SK-N-SH (cell line): ENCODE data around the gene ZSCAN30. TPM values are rescaled to one million over a fixed set of nuclear protein-coding genes. Genes with fewer than 3 reads are reported as not detected.
A peak's percentile ranks its signal among the peaks of the same experiment; 100 is the strongest.

ENCODE experiments used
- CTCF ChIA-PET: fragments of 300-600, 350-600 bp; formaldehyde crosslinking; extraction: SDS; loops from one replicate; lab custom pipeline; 2021; lab: Yijun Ruan, JAX
- POLR2A ChIA-PET: fragments of 350-600 bp; sonication (Branson Sonifier 250); formaldehyde crosslinking; extraction: SDS; loops from one replicate; lab custom pipeline; 2020; ENCODE audit warnings: antibody characterized with exemption, inconsistent platforms; lab: Yijun Ruan, JAX
- DNase-seq: peaks from one replicate; pipeline ENCODE4 v3.0.0; 2012
- H2AFZ ChIP-seq: fragments of 200-600 bp; sonication (generic); 2 replicates; pipeline ENCODE4 v1.8.1; 2016; ENCODE audit warnings: antibody characterized with exemption, mild to moderate bottlenecking, low read depth
- H3F3A ChIP-seq: fragments of 200-600 bp; sonication (generic); replicated peaks from 2 replicates; pipeline ENCODE3; 2016; ENCODE audit warnings: antibody characterized with exemption, mild to moderate bottlenecking; ENCODE audit not compliant: insufficient read depth
- H3K27ac ChIP-seq, 2 experiments: fragments of 200-500 bp in 1 of 2; fragments of 200-600 bp in 1 of 2; sonication (Bioruptor generic) in 1 of 2; sonication (generic), shearing (Covaris generic) in 1 of 2; 2 replicates each; pipeline versions ENCODE4 v1.5.1 to v1.6.1; 2014 to 2016; ENCODE audit warnings: low read depth in 2 of 2, inconsistent platforms in 1 of 2, low read length in 1 of 2, mild to moderate bottlenecking in 1 of 2, mixed read lengths in 1 of 2
- H3K27me3 ChIP-seq: fragments of 200-600 bp; sonication (generic), shearing (Covaris generic); 2 replicates; pipeline ENCODE4 v1.6.1; 2016; ENCODE audit warnings: mixed run types; ENCODE audit not compliant: insufficient read depth
- H3K36me3 ChIP-seq, 2 experiments: fragments of 200-500 bp in 1 of 2; fragments of 200-600 bp in 1 of 2; sonication (Bioruptor generic) in 1 of 2; sonication (generic) in 1 of 2; replicated peaks in 1 of 2; 2 replicates each; pipeline versions ENCODE3 to v1.5.1; 2014 to 2016; ENCODE audit warnings: low read length in 1 of 2, mild to moderate bottlenecking in 1 of 2; ENCODE audit not compliant: insufficient read depth in 2 of 2, control insufficient read depth in 1 of 2
- H3K4me1 ChIP-seq, 2 experiments: fragments of 200-500 bp in 1 of 2; fragments of 200-600 bp in 1 of 2; sonication (Bioruptor generic) in 1 of 2; sonication (generic), shearing (Covaris generic) in 1 of 2; 2 replicates each; pipeline versions ENCODE4 v1.5.1 to v1.6.1; 2014 to 2016; ENCODE audit warnings: low read depth in 1 of 2, low read length in 1 of 2, mixed run types in 1 of 2; ENCODE audit not compliant: insufficient read depth in 2 of 2, control insufficient read depth in 1 of 2
- H3K4me2 ChIP-seq: fragments of 200-600 bp; sonication (generic), shearing (Covaris generic); 2 replicates; pipeline ENCODE4 v1.6.1; 2017; ENCODE audit warnings: mixed run types
- H3K4me3 ChIP-seq, 2 experiments: fragments of 200-500 bp in 1 of 2; fragments of 200-600 bp in 1 of 2; sonication (Bioruptor generic) in 1 of 2; sonication (generic), shearing (Covaris generic) in 1 of 2; 2 replicates each; pipeline versions ENCODE4 v1.5.1 to v1.8.1; 2014 to 2016; ENCODE audit warnings: low read depth in 2 of 2, inconsistent platforms in 1 of 2, low read length in 1 of 2, mild to moderate bottlenecking in 1 of 2, mixed read lengths in 1 of 2, moderate library complexity in 1 of 2
- H3K79me2 ChIP-seq: fragments of 200-600 bp; sonication (generic); 2 replicates; pipeline ENCODE4 v1.8.1; 2017; ENCODE audit warnings: mild to moderate bottlenecking; ENCODE audit not compliant: insufficient read depth
- H3K9ac ChIP-seq: fragments of 200-600 bp; sonication (generic); 2 replicates; pipeline ENCODE4 v1.6.1; 2017; ENCODE audit warnings: mixed run types
- H3K9me2 ChIP-seq: fragments of 200-600 bp; sonication (generic); 2 replicates; pipeline ENCODE4 v1.6.1; 2017; ENCODE audit warnings: mixed run types
- H3K9me3 ChIP-seq: fragments of 200-600 bp; sonication (generic); 2 replicates; pipeline ENCODE4 v1.6.1; 2017; ENCODE audit warnings: mixed run types, mild to moderate bottlenecking, moderate library complexity
- H4K20me1 ChIP-seq: fragments of 200-600 bp; sonication (generic); 2 replicates; pipeline ENCODE4 v1.6.1; 2017; ENCODE audit warnings: mild to moderate bottlenecking, mixed run types; ENCODE audit not compliant: insufficient read depth
- EP300 ChIP-seq, 2 experiments: IDR thresholded peaks; 2 replicates each; pipeline versions ENCODE4 v1.4.0 to v1.6.1; 2012; ENCODE audit warnings: borderline replicate concordance in 1 of 2, low read depth in 1 of 2, low read length in 1 of 2
- EZH2phosphoT487 ChIP-seq: fragments of 200-600 bp; sonication (generic); IDR thresholded peaks from 2 replicates; pipeline ENCODE4 v1.6.1; 2017; ENCODE audit warnings: low read depth, mixed run types, mild to moderate bottlenecking, antibody characterized with exemption, moderate library complexity, borderline replicate concordance
- FOXM1 ChIP-seq: IDR thresholded peaks from 2 replicates; pipeline ENCODE4 v1.4.0; 2012; ENCODE audit warnings: low read depth, mild to moderate bottlenecking
- NRF1 ChIP-seq: IDR thresholded peaks from 2 replicates; pipeline ENCODE4 v1.6.1; 2012; ENCODE audit warnings: low read depth, mild to moderate bottlenecking, low read length
- POLR2AphosphoS5 ChIP-seq: IDR thresholded peaks from 2 replicates; pipeline ENCODE4 v1.6.1; 2012; ENCODE audit warnings: low read depth, low read length
- RAD21 ChIP-seq: IDR thresholded peaks from 2 replicates; pipeline ENCODE4 v1.6.1; 2012; ENCODE audit warnings: mild to moderate bottlenecking, low read length
- TAF1 ChIP-seq: IDR thresholded peaks from 2 replicates; pipeline ENCODE4 v1.6.1; 2012; ENCODE audit warnings: low read depth, mild to moderate bottlenecking, low read length, moderate library complexity, borderline replicate concordance
- TCF12 ChIP-seq: IDR thresholded peaks from 2 replicates; pipeline ENCODE4 v1.4.0; 2012
- WGBS: methylation state at CpG from one replicate; pipeline ENCODE4 v1.1.6; 2017; ENCODE audit warnings: low lambda C conversion rate; 5-methylcytosine and 5-hydroxymethylcytosine counted together
- polyA plus RNA-seq, 3 experiments: library from polyadenylated mRNA; depleted of rRNA; stranded (reverse); fragments of >200 nt; gene quantifications; 2 replicates each; pipeline ENCODE4 v1.2.3, GENCODE V29; 2012
- TF ChIP-seq, protein P1 (sequence below): IDR thresholded peaks from 2 replicates; pipeline ENCODE4 v1.4.0; 2012; ENCODE audit warnings: low read depth
- TF ChIP-seq, protein P2 (sequence below): IDR thresholded peaks from 2 replicates; pipeline ENCODE4 v1.4.0; 2012; ENCODE audit warnings: low read depth, borderline replicate concordance
- TF ChIP-seq, protein P3 (sequence below): IDR thresholded peaks from 2 replicates; pipeline ENCODE4 v1.4.0; 2012; ENCODE audit warnings: low read depth, borderline replicate concordance

ZSCAN30 gene
- polyA plus RNA-seq, 1 of the 3 experiments (the other 2 are of a cell fraction): 5.9 TPM

GRCh38 chr18:35291166-35291565 is 1.1 kb upstream of the ZSCAN30 start:
- no peaks in the 10 kb centered on the region for H4K20me1 ChIP-seq
- WGBS: 55% methylated on average over 2 of the region's 2 CpGs
- peaks cover 9% of the 10 kb centered on the region; the same call in 1 of the 2 replicates for H3K9me3 ChIP-seq

GRCh38 chr18:35289727-35290093 is 319 bp downstream of the ZSCAN30 start:
- POLR2A ChIA-PET: interaction anchor here (0.7 to 2.8 kb wide), 5 partner anchors 14 to 208 kb away, joined by 3 to 21 read pairs (median 3); partner anchors contain the start of genes INO80C and ZNF397
- Histone ChIP-seq H3K9ac (peak overlapping the region; percentile 91), H3K36me3 (peaks cover 20% of the 10 kb centered on the region in 2 experiments), H4K20me1 (no peaks in the 10 kb centered on the region), H3K27ac (peak overlapping the region; percentile 61 to 75; a peak in 3 of 4 replicates), H3K9me2 (no peaks in the 10 kb centered on the region), H3K4me2 (peak overlapping the region; percentile 87), H3K79me2 (peaks cover 72% of the 10 kb centered on the region)
- TF ChIP-seq EP300 (IDR thresholded peaks at IDR 0.05; ENCODE audit: borderline replicate concordance in 1 of 2, low read depth in 1 of 2, low read length in 1 of 2) (0 out of 4 replicates have a peak, but pooled peaks of 1 of the 2 experiments have one; percentile 2), FOXM1 (no peak)
- TF ChIP-seq, all 33 proteins: peak for 1
- Histone ChIP-seq H3F3A (no peaks in the 10 kb centered on the region), H3K4me1 (peaks cover 0 to 6% of the 10 kb centered on the region in 2 experiments; a peak in 1 of 4 replicates), H3K4me3 (peak overlapping the region; percentile 87 to 91), H3K27me3 (no peaks in the 10 kb centered on the region), H3K9me3 (peaks cover 19% of the 10 kb centered on the region; the same call in 1 of the 2 replicates), H2AFZ (peak overlapping the region; percentile 98)
- 1% methylated on average over 8 of the region's 8 CpGs for WGBS
- CTCF ChIA-PET: interaction anchor here (0.6 to 1.5 kb wide), 4 partner anchors 9 to 65 kb away, joined by 3 to 4 read pairs (median 4); partner anchors contain the start of gene ZNF24
- peak; percentile 30 for DNase-seq

More at GRCh38 chr18:35291166-35291565, 1.1 kb upstream of the ZSCAN30 start:
- TF ChIP-seq TCF12 (no peak), POLR2AphosphoS5 (no peak), NRF1 (no peak), TAF1 (no peak), EZH2phosphoT487 (no peak), RAD21 (no peak)
- TF ChIP-seq, protein P1, sequence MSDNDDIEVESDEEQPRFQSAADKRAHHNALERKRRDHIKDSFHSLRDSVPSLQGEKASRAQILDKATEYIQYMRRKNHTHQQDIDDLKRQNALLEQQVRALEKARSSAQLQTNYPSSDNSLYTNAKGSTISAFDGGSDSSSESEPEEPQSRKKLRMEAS: no peak
- TF ChIP-seq, protein P2, sequence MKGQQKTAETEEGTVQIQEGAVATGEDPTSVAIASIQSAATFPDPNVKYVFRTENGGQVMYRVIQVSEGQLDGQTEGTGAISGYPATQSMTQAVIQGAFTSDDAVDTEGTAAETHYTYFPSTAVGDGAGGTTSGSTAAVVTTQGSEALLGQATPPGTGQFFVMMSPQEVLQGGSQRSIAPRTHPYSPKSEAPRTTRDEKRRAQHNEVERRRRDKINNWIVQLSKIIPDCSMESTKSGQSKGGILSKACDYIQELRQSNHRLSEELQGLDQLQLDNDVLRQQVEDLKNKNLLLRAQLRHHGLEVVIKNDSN: no peak
- TF ChIP-seq, protein P3, sequence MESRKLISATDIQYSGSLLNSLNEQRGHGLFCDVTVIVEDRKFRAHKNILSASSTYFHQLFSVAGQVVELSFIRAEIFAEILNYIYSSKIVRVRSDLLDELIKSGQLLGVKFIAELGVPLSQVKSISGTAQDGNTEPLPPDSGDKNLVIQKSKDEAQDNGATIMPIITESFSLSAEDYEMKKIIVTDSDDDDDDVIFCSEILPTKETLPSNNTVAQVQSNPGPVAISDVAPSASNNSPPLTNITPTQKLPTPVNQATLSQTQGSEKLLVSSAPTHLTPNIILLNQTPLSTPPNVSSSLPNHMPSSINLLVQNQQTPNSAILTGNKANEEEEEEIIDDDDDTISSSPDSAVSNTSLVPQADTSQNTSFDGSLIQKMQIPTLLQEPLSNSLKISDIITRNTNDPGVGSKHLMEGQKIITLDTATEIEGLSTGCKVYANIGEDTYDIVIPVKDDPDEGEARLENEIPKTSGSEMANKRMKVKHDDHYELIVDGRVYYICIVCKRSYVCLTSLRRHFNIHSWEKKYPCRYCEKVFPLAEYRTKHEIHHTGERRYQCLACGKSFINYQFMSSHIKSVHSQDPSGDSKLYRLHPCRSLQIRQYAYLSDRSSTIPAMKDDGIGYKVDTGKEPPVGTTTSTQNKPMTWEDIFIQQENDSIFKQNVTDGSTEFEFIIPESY: no peak
- TF ChIP-seq, all 33 proteins: peak for 0
- peak overlapping the region; percentile 87 for H3K4me2 ChIP-seq
- ChIA-PET CTCF (no interaction called here), POLR2A (interaction anchor here (1.2 to 2.8 kb wide), 2 partner anchors 24 to 50 kb away, joined by 4 to 16 read pairs; partner anchors contain the start of gene ZNF397)
- DNase-seq: no peak
- H3K27me3 ChIP-seq: no peaks in the 10 kb centered on the region
- H2AFZ ChIP-seq: no peak overlapping the region
- H3K4me3 ChIP-seq: peak overlapping the region; percentile 87 to 91
- H3F3A ChIP-seq: no peaks in the 10 kb centered on the region
- H3K9me2 ChIP-seq: no peaks in the 10 kb centered on the region
- H3K79me2 ChIP-seq: peaks cover 76% of the 10 kb centered on the region
- peak overlapping the region; percentile 91 for H3K9ac ChIP-seq
- H3K36me3 ChIP-seq: peaks cover 29 to 34% of the 10 kb centered on the region in 2 experiments
- H3K27ac ChIP-seq: no peak overlapping the region
- H3K4me1 ChIP-seq: peaks cover 0 to 6% of the 10 kb centered on the region in 2 experiments; a peak in 1 of 4 replicates
